HepG2 (cell line): ENCODE measurements around the gene BPIFB2. TPM values are rescaled to one million over a fixed set of nuclear protein-coding genes. Genes with fewer than 3 reads are reported as not detected.
A peak's percentile ranks its signal among the peaks of the same experiment; 100 is the strongest.

Experiments
- ELF4 ChIP-seq: sonication (generic); formaldehyde crosslinking; IDR thresholded peaks from 2 replicates; pipeline ENCODE4 v1.5.0; 2020; ENCODE audit warnings: missing genetic modification reagents, mild to moderate bottlenecking, moderate library complexity, borderline replicate concordance
- HDAC1 ChIP-seq: sonication (generic); formaldehyde crosslinking; IDR thresholded peaks from 2 replicates; pipeline ENCODE4 v1.5.1; 2020; ENCODE audit warnings: mild to moderate bottlenecking, missing genetic modification reagents
- NR2C2 ChIP-seq: sonication (generic); formaldehyde crosslinking; IDR thresholded peaks from 2 replicates; pipeline ENCODE4 v1.4.0; 2020; ENCODE audit warnings: missing genetic modification reagents, mild to moderate bottlenecking, moderate library complexity, borderline replicate concordance
- SRSF4 ChIP-seq: fragments of 200-400 bp; formaldehyde crosslinking; IDR thresholded peaks from one replicate; pipeline ENCODE4 v1.6.1; 2018; ENCODE audit warnings: mild to moderate bottlenecking, low read depth, low read length, moderate library complexity; ENCODE audit not compliant: poor library complexity, severe bottlenecking
- ZNF484 ChIP-seq: sonication (generic); formaldehyde crosslinking; IDR thresholded peaks from 2 replicates; pipeline ENCODE4 v1.5.1; 2020; ENCODE audit warnings: mild to moderate bottlenecking, low read depth, missing genetic modification reagents, borderline replicate concordance
- polyA plus RNA-seq, 8 experiments: library from polyadenylated mRNA; depleted of rRNA in 3 of 8; stranded (reverse) in 7 of 8; unstranded in 1 of 8; fragments of >200 nt; fragmentation: Illumina TruSeq in 4 of 8; extraction: Trizol in 4 of 8; gene quantifications; 2 replicates each; pipeline versions ENCODE4 v1.2.1 to v1.2.3, GENCODE V29; 2011 to 2016; ENCODE audit warnings: low read depth in 4 of 8, missing spikeins in 1 of 8, mixed read lengths in 1 of 8; ENCODE audit not compliant: insufficient read depth in 1 of 8
- total RNA-seq, 5 experiments: library from RNA; depleted of rRNA; stranded (reverse); fragments of >200 nt; fragmentation: Illumina TruSeq; extraction: Trizol; gene quantifications; 2 replicates each; pipeline ENCODE4 v1.2.3, GENCODE V29; 2016; ENCODE audit warnings: low read depth in 1 of 5
- TF ChIP-seq, protein P1 (sequence below): sonication (generic); formaldehyde crosslinking; IDR thresholded peaks from 2 replicates; pipeline ENCODE4 v1.5.0; 2020; ENCODE audit warnings: mild to moderate bottlenecking, missing genetic modification reagents, borderline replicate concordance
- TF ChIP-seq, protein P2 (sequence below): IDR thresholded peaks from 2 replicates; pipeline ENCODE4 v1.6.1; 2016; ENCODE audit warnings: control low read depth
- TF ChIP-seq, protein P3 (sequence below): fragments of 450-650 bp; IDR thresholded peaks from 2 replicates; pipeline ENCODE4 v1.6.1; 2017
- TF ChIP-seq, protein P4 (sequence below): sonication (generic); formaldehyde crosslinking; IDR thresholded peaks from 2 replicates; pipeline ENCODE4 v1.5.1; 2020; ENCODE audit warnings: mild to moderate bottlenecking, missing genetic modification reagents, borderline replicate concordance
- TF ChIP-seq, protein P5 (sequence below): sonication (generic); formaldehyde crosslinking; IDR thresholded peaks from 2 replicates; pipeline ENCODE4 v1.8.0; 2022; ENCODE audit warnings: missing genetic modification reagents, mild to moderate bottlenecking, inconsistent platforms, borderline replicate concordance
- TF ChIP-seq, protein P6 (sequence below): sonication (generic); formaldehyde crosslinking; IDR thresholded peaks from 2 replicates; pipeline ENCODE4 v1.5.0; 2020; ENCODE audit warnings: mild to moderate bottlenecking, missing genetic modification reagents, moderate library complexity

BPIFB2 gene
- total and polyA plus RNA-seq, 2 of the 13 experiments (the other 11 are each of a cell fraction or from before 2014, with no cell fraction given), result 54.5 to 902 TPM

DNA sequence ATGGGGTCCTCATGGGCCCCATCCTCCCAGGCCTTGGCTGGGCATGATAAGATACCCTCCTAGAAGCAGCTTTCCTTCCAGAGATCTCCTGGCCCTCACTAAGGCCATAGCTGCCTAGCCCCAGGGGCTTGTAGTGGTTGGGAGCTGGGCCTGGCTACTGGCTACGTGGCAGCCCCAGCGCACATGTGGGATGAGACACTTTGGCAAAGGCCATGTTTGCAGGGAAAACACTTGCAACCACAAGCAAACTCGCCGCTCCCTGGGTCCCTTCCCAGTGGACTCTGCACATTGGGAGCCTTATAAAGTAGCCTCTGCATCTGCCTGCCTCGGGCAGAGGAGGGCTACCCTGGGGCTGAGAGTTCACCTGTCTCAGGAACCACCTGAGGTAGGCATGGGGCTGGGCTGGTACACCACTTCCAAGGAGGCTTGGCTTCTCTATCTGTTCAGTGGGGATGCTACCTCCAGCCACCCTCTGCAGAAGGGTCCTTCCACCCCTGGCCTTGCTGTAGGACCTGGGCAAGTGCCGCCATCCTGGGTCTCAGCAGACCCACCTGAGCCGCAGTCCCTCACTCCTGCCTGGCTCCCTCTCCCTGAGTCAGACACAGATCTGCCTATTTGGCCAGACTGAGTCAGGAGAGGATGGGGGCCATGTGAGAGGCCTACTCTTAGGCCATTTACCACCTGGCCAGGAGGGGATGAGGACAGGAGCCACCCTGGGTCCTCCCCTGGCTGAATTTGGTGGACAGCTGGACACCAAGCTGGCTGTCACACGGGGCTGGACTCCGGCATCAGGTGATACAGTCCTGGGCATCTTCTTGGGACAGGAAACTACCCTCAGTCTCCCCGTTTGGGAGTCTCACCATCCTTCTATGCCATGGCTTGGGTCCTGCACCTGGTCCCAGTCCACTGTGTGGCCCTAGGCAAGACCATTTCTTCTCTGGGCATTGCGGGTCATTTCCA, at the start of gene BPIFB2 (continued):
- TF ChIP-seq, protein P1, sequence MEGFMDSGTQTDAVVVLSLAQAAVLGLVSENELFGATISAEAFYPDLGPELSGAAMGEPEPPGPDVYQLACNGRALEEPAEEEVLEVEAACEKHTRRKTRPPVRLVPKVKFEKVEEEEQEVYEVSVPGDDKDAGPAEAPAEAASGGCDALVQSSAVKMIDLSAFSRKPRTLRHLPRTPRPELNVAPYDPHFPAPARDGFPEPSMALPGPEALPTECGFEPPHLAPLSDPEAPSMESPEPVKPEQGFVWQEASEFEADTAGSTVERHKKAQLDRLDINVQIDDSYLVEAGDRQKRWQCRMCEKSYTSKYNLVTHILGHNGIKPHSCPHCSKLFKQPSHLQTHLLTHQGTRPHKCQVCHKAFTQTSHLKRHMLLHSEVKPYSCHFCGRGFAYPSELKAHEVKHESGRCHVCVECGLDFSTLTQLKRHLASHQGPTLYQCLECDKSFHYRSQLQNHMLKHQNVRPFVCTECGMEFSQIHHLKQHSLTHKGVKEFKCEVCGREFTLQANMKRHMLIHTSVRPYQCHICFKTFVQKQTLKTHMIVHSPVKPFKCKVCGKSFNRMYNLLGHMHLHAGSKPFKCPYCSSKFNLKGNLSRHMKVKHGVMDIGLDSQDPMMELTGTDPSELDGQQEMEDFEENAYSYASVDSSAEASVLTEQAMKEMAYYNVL (CRISPR knock-in tag), result peak; percentile 80
- TF ChIP-seq, protein P2, sequence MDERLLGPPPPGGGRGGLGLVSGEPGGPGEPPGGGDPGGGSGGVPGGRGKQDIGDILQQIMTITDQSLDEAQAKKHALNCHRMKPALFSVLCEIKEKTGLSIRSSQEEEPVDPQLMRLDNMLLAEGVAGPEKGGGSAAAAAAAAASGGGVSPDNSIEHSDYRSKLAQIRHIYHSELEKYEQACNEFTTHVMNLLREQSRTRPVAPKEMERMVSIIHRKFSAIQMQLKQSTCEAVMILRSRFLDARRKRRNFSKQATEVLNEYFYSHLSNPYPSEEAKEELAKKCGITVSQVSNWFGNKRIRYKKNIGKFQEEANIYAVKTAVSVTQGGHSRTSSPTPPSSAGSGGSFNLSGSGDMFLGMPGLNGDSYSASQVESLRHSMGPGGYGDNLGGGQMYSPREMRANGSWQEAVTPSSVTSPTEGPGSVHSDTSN (CRISPR knock-in tag), result no peak
- TF ChIP-seq, protein P3, sequence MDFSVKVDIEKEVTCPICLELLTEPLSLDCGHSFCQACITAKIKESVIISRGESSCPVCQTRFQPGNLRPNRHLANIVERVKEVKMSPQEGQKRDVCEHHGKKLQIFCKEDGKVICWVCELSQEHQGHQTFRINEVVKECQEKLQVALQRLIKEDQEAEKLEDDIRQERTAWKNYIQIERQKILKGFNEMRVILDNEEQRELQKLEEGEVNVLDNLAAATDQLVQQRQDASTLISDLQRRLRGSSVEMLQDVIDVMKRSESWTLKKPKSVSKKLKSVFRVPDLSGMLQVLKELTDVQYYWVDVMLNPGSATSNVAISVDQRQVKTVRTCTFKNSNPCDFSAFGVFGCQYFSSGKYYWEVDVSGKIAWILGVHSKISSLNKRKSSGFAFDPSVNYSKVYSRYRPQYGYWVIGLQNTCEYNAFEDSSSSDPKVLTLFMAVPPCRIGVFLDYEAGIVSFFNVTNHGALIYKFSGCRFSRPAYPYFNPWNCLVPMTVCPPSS, result no peak
- TF ChIP-seq, protein P4, sequence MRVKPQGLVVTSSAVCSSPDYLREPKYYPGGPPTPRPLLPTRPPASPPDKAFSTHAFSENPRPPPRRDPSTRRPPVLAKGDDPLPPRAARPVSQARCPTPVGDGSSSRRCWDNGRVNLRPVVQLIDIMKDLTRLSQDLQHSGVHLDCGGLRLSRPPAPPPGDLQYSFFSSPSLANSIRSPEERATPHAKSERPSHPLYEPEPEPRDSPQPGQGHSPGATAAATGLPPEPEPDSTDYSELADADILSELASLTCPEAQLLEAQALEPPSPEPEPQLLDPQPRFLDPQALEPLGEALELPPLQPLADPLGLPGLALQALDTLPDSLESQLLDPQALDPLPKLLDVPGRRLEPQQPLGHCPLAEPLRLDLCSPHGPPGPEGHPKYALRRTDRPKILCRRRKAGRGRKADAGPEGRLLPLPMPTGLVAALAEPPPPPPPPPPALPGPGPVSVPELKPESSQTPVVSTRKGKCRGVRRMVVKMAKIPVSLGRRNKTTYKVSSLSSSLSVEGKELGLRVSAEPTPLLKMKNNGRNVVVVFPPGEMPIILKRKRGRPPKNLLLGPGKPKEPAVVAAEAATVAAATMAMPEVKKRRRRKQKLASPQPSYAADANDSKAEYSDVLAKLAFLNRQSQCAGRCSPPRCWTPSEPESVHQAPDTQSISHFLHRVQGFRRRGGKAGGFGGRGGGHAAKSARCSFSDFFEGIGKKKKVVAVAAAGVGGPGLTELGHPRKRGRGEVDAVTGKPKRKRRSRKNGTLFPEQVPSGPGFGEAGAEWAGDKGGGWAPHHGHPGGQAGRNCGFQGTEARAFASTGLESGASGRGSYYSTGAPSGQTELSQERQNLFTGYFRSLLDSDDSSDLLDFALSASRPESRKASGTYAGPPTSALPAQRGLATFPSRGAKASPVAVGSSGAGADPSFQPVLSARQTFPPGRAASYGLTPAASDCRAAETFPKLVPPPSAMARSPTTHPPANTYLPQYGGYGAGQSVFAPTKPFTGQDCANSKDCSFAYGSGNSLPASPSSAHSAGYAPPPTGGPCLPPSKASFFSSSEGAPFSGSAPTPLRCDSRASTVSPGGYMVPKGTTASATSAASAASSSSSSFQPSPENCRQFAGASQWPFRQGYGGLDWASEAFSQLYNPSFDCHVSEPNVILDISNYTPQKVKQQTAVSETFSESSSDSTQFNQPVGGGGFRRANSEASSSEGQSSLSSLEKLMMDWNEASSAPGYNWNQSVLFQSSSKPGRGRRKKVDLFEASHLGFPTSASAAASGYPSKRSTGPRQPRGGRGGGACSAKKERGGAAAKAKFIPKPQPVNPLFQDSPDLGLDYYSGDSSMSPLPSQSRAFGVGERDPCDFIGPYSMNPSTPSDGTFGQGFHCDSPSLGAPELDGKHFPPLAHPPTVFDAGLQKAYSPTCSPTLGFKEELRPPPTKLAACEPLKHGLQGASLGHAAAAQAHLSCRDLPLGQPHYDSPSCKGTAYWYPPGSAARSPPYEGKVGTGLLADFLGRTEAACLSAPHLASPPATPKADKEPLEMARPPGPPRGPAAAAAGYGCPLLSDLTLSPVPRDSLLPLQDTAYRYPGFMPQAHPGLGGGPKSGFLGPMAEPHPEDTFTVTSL (CRISPR knock-in tag), result no peak; the same call in 1 of the 2 replicates
- 0 out of 2 replicates have a peak, but pooled peaks have one; percentile 19 for TF ChIP-seq ZNF484 (CRISPR knock-in tag)
- TF ChIP-seq HDAC1, result peak; percentile 70
- TF ChIP-seq, protein P5, sequence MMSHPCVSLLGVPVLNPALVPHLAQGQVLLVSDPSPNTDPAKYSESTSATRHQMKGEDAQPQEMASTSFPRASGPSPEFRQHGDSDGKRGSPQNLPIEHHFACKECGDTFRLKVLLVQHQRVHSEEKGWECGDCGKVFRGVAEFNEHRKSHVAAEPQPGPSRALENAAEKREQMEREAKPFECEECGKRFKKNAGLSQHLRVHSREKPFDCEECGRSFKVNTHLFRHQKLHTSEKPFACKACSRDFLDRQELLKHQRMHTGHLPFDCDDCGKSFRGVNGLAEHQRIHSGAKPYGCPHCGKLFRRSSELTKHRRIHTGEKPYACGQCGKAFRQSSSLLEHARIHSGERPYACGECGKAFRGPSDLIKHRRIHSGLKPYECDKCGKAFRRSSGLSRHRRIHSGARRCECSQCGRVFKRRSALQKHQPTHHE (CRISPR knock-in tag), result peak; percentile 33
- TF ChIP-seq ELF4 (CRISPR knock-in tag), result 0 out of 2 replicates have a peak, but pooled peaks have one; percentile 56
- TF ChIP-seq NR2C2 (CRISPR knock-in tag), result peak; percentile 58
- TF ChIP-seq SRSF4, result no peak
- TF ChIP-seq, protein P6, sequence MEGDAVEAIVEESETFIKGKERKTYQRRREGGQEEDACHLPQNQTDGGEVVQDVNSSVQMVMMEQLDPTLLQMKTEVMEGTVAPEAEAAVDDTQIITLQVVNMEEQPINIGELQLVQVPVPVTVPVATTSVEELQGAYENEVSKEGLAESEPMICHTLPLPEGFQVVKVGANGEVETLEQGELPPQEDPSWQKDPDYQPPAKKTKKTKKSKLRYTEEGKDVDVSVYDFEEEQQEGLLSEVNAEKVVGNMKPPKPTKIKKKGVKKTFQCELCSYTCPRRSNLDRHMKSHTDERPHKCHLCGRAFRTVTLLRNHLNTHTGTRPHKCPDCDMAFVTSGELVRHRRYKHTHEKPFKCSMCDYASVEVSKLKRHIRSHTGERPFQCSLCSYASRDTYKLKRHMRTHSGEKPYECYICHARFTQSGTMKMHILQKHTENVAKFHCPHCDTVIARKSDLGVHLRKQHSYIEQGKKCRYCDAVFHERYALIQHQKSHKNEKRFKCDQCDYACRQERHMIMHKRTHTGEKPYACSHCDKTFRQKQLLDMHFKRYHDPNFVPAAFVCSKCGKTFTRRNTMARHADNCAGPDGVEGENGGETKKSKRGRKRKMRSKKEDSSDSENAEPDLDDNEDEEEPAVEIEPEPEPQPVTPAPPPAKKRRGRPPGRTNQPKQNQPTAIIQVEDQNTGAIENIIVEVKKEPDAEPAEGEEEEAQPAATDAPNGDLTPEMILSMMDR, result 0 out of 2 replicates have a peak, but pooled peaks have one; percentile 17
